ENCODE data around the gene IGSF23. TPM values are rescaled to one million over a fixed set of nuclear protein-coding genes. Genes with fewer than 3 reads are reported as not detected.
"Not testable (repeated sequence)": the region's sequence is repeated elsewhere in the genome, so short reads cannot be mapped to it uniquely, and the experiment has no call there.

The IGSF23 gene
- total RNA-seq, 3 donors from 2014 or later: not detected

- Histone ChIP-seq H3K4me1 (no peaks in the 10 kb centered on the region), H3K36me3 (no peaks in the 10 kb centered on the region), H3K27me3 (no peaks in the 10 kb centered on the region), H3K4me3 (no peak overlapping the region), H3K9me3 (no peaks in the 10 kb centered on the region), H3K27ac (no peak overlapping the region)
- intact Hi-C loops (cut with DNase I; ENCODE audit: low total_unique reads): no loop called here
- TF ChIP-seq POLR2AphosphoS5 (IDR thresholded peaks at IDR 0.05): no peak
- TF ChIP-seq, protein P1, sequence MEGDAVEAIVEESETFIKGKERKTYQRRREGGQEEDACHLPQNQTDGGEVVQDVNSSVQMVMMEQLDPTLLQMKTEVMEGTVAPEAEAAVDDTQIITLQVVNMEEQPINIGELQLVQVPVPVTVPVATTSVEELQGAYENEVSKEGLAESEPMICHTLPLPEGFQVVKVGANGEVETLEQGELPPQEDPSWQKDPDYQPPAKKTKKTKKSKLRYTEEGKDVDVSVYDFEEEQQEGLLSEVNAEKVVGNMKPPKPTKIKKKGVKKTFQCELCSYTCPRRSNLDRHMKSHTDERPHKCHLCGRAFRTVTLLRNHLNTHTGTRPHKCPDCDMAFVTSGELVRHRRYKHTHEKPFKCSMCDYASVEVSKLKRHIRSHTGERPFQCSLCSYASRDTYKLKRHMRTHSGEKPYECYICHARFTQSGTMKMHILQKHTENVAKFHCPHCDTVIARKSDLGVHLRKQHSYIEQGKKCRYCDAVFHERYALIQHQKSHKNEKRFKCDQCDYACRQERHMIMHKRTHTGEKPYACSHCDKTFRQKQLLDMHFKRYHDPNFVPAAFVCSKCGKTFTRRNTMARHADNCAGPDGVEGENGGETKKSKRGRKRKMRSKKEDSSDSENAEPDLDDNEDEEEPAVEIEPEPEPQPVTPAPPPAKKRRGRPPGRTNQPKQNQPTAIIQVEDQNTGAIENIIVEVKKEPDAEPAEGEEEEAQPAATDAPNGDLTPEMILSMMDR (IDR thresholded peaks at IDR 0.05): no peak
- no peak for TF ChIP-seq POLR2A (IDR thresholded peaks at IDR 0.05)
- DNase-seq (ENCODE audit: low spot score in 2 of 2): no peak
Measured at GRCh38 chr19:44680536-44680935, 67.2 kb downstream of the IGSF23 start.

- DNase-seq (ENCODE audit: low spot score in 2 of 2): no peak
- no peaks in the 10 kb centered on the region for H3K36me3 ChIP-seq
- no peaks in the 10 kb centered on the region for H3K4me1 ChIP-seq
- no peaks in the 10 kb centered on the region for H3K27me3 ChIP-seq
- H3K27ac ChIP-seq: no peak overlapping the region
- intact Hi-C loops (cut with DNase I; ENCODE audit: low total_unique reads): no loop called here
- no peak for TF ChIP-seq POLR2A (IDR thresholded peaks at IDR 0.05)
- no peak for TF ChIP-seq POLR2AphosphoS5 (IDR thresholded peaks at IDR 0.05)
- TF ChIP-seq, protein P1 (IDR thresholded peaks at IDR 0.05): no peak
- H3K9me3 ChIP-seq: no peaks in the 10 kb centered on the region
- no peak overlapping the region for H3K4me3 ChIP-seq
Measured at GRCh38 chr19:44681992-44682790, 68.8 kb downstream of the IGSF23 start.

DNA sequence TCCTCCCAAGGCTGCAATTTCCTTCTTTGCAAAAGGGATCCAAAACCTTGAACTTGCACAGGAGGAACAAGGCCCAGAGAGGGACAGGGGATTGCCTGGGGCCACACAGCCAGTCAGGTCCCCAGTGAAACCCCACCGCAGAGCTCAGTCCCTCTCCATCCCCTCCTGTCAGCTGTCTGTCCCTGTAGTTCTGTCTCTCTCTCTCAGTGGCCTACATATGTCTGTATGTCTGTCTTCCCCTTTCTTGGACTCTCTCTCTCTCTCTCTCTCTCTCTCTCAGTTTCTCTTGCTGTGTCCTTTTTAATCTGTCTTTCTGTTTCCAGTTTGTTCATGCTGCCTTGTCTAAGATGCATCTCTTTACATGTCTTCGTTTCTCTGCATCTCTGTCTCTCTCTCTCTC is 69.4 kb downstream of the IGSF23 start:
- TF ChIP-seq POLR2A (IDR thresholded peaks at IDR 0.05): no peak
- TF ChIP-seq POLR2AphosphoS5 (IDR thresholded peaks at IDR 0.05): no peak
- H3K27me3 ChIP-seq: no peaks in the 10 kb centered on the region
- no peaks in the 10 kb centered on the region for H3K9me3 ChIP-seq
- H3K4me1 ChIP-seq: no peaks in the 10 kb centered on the region
- H3K4me3 ChIP-seq: no peak overlapping the region
- intact Hi-C loops (cut with DNase I; ENCODE audit: low total_unique reads): no loop called here
- H3K27ac ChIP-seq: no peak overlapping the region
- no peaks in the 10 kb centered on the region for H3K36me3 ChIP-seq
- no peak for DNase-seq (ENCODE audit: low spot score in 2 of 2)

DNA sequence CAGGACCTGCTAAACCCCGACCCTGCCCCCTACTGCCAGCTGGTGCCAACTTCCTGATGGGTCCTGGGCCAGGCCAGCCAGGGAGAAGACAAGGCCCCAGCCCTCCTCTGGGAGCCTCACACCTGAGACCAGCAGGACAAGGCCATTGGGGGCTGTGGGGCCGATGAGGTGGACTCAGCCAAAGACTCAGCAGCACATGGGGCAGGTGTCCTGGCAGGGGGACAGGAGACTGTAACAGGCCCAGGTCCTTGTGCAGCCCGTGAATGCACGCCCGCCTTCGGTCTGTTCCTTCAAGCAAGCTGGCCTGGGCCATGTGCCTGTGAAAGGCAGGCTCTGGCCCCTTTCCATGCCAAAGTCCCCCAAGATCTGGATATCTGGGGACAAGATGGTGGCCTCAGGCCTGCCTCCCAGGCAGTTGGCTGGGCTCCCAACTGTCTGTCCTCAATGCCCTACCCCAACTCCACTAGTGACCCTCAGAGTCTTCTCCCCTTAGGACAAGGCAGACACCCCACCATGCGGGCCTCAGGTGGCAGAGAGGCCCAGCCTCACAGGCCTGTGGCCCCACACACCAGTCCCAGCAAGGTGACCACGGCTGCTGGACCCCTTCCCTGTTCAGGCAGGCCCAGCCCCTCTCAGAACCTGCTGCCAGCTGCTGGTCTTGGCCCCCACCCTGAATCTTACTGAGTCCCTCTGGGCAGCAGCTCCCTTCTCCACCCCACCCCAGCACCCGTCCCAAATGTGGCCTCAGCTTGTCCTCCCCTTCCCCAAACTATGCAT is 70.3 kb downstream of the IGSF23 start:
- no peaks in the 10 kb centered on the region for H3K4me1 ChIP-seq
- intact Hi-C loops (cut with DNase I; ENCODE audit: low total_unique reads): loop anchor here (1.0 kb wide), 1 partner anchor 27 kb away; no protein-coding TSS in a partner anchor
- H3K9me3 ChIP-seq: no peaks in the 10 kb centered on the region
- no peak overlapping the region for H3K4me3 ChIP-seq
- DNase-seq (ENCODE audit: low spot score in 2 of 2): no peak
- no peaks in the 10 kb centered on the region for H3K36me3 ChIP-seq
- peak overlapping the region in 1 of 2 donors; percentile 29 for H3K27ac ChIP-seq
- no peaks in the 10 kb centered on the region for H3K27me3 ChIP-seq
- no peak for TF ChIP-seq POLR2AphosphoS5 (IDR thresholded peaks at IDR 0.05)

- DNase-seq (ENCODE audit: low spot score in 2 of 2); H3K27me3 ChIP-seq; H3K4me3 ChIP-seq; H3K36me3 ChIP-seq; H3K4me1 ChIP-seq; H3K27ac ChIP-seq; H3K9me3 ChIP-seq: not testable (repeated sequence)
- intact Hi-C loops (cut with DNase I; ENCODE audit: low total_unique reads): loop anchor here (1.0 kb wide), 1 partner anchor 26 kb away; no protein-coding TSS in a partner anchor
Measured at GRCh38 chr19:44684396-44684795, 71.0 kb downstream of the IGSF23 start.

DNA sequence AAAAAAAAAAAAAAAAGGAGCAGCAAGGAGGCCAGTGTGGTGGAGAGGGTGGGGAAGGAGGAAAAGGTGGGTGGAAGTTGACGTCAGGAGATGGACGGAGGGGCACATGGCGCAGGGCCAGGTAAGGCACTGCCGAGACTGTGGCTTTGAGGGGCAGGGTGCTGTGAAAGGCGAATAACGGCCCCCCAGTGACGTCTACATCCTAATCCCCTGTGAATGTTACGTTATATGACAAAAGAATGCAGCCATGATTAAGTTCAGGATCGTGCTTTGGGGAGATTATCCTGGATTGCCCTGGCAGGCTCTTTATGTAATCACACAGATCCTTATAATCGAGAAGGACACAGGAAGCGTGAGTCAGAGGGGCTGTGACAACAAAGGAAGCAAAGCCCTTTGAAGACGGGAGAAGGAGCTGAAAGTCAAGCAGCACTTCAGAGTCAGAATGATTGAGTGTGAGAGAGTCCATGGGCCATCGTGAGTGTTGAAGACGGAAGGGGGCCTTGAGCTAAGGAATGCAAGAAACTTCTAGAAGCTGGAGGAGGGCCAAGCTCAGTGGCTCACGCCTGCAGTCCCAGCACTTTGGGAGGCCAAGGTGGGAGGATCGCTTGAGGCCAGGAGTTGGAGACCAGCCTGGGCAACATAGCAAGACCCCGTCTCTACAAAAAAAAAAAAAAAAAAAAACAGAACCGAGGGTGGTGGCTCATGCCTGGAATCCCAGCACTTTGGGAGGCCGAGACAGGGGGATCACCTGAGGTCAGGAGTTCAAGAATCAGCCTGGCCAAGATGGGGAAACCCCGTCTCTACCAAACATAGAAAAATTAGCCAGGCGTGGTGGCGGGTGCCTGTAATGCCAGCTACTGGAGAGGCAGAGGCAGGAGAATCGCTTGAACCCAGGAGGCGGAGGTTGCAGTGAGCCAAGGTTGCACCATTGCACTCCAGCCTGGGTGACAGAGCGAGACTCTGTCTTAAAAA is 71.8 kb downstream of the IGSF23 start:
- Histone ChIP-seq H3K36me3 (no peaks in the 10 kb centered on the region), H3K9me3 (no peaks in the 10 kb centered on the region), H3K4me1 (no peaks in the 10 kb centered on the region), H3K27me3 (no peaks in the 10 kb centered on the region), H3K27ac (no peak overlapping the region), H3K4me3 (no peak overlapping the region)
- TF ChIP-seq, protein P1 (IDR thresholded peaks at IDR 0.05): no peak
- no peak for TF ChIP-seq POLR2AphosphoS5 (IDR thresholded peaks at IDR 0.05)
- TF ChIP-seq POLR2A (IDR thresholded peaks at IDR 0.05): no peak
- no peak for DNase-seq (ENCODE audit: low spot score in 2 of 2)
- intact Hi-C loops (cut with DNase I; ENCODE audit: low total_unique reads): loop anchor here (1.0 kb wide), 1 partner anchor 25 kb away; no protein-coding TSS in a partner anchor
